ENCODE measurements around the gene PCGF1. TPM values are rescaled to one million over a fixed set of nuclear protein-coding genes. Genes with fewer than 3 reads are reported as not detected.

Gene PCGF1
- total RNA-seq, 1 donor from 2014 or later: 35.3 TPM

GRCh38 chr2:74515271-74515980, 7.9 kb upstream of the PCGF1 start:
- DNase-seq (ENCODE audit: low spot score): no peak

GRCh38 chr2:74514368-74515270, 7.1 kb upstream of the PCGF1 start, which contains the start of gene TLX2:
TLX2 (plus strand) TSS chr2:74514450; CDS start chr2:74514807, 357 bp downstream.
- no peak for DNase-seq (ENCODE audit: low spot score)

- no peak for DNase-seq (ENCODE audit: low spot score)
Measured at GRCh38 chr2:74513605-74514367, 6.3 kb upstream of the PCGF1 start.

- no peak for DNase-seq (ENCODE audit: low spot score)
Measured at GRCh38 chr2:74512744-74513604, 5.5 kb upstream of the PCGF1 start.

- DNase-seq (ENCODE audit: low spot score): no peak
Measured at GRCh38 chr2:74511104-74511989, 3.9 kb upstream of the PCGF1 start.

- DNase-seq (ENCODE audit: low spot score): no peak
Measured at GRCh38 chr2:74510272-74510671, 2.8 kb upstream of the PCGF1 start.

- no peak for DNase-seq (ENCODE audit: low spot score)
Measured at GRCh38 chr2:74507926-74508520, 528 bp upstream of the PCGF1 start.

- DNase-seq (ENCODE audit: low spot score): no peak
Measured at GRCh38 chr2:74505448-74506246, 1.8 kb downstream of the PCGF1 start.

GRCh38 chr2:74504591-74504990, 2.9 kb downstream of the PCGF1 start:
- DNase-seq (ENCODE audit: low spot score): no peak

- DNase-seq (ENCODE audit: low spot score): no peak
Measured at GRCh38 chr2:74503506-74504475, 3.7 kb downstream of the PCGF1 start.

GRCh38 chr2:74502720-74503505, 4.6 kb downstream of the PCGF1 start:
- peak; percentile 84 for DNase-seq (ENCODE audit: low spot score)

- peak; percentile 64 for DNase-seq (ENCODE audit: low spot score)
Measured at GRCh38 chr2:74502147-74502719, 5.3 kb downstream of the PCGF1 start.

GRCh38 chr2:74501335-74502071, 6.0 kb downstream of the PCGF1 start:
- no peak for DNase-seq (ENCODE audit: low spot score)

- DNase-seq (ENCODE audit: low spot score): no peak
Measured at GRCh38 chr2:74500578-74500946, 6.9 kb downstream of the PCGF1 start.

GRCh38 chr2:74499940-74500577, 7.4 kb downstream of the PCGF1 start:
- no peak for DNase-seq (ENCODE audit: low spot score)
